Germinal center (tissue), 1 donor: ENCODE measurements around the gene HDGFL3.
"Not testable (repeated sequence)": the region's sequence is repeated elsewhere in the genome, so short reads cannot be mapped to it uniquely, and the experiment has no call there.

Experiments
- DNase-seq: peaks from one replicate; pipeline ENCODE4 v3.0.0; 2012; ENCODE audit warnings: mixed read lengths, low spot score

HDGFL3 gene

DNA sequence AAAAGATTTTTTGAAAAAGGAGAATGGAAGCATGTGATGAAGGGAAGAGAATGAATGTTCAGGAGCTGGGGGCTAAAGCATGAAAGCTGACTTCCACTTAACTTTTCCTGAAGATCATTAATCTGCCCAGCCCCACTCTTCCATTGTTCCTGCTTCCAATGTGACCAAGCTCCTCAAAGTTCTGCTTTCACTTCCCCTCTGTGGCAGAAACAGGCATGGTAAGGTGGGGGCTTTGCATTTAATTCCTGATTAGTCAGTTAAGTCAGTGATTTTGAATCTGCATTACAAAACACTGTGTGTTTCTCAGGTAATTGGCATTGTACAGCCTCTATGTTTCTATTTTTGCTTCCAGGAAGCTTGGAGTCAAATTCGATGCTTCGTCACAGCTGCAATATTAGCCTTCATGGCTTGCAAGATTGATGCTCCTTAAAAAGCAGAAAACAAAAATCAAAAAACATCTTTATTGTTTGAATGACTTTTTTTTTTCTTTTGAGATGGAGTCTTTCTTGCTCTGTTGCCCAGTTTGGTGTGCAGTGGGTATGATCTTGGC lies 107.5 kb downstream of the HDGFL3 start:
- DNase-seq, result no peak

DNA sequence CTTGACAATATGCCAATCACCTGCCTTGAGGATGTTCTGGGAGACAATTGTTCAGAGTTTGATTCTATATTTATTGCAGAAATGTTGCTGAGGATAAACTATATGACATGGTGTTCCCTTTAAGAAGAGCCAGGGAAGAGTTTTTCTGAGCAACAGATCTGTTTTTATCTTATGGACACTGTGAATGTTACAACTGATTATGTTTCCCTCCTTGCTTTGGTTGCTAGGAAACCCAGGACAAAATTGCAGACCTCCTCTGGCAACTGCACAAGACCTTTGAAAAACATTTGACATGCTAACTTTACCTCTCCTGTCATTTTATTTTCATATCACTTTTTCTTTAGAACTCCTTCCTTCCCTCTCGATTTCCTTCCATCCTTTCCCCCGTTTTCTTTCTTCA lies 108.3 kb downstream of the HDGFL3 start:
- no peak for DNase-seq

DNA sequence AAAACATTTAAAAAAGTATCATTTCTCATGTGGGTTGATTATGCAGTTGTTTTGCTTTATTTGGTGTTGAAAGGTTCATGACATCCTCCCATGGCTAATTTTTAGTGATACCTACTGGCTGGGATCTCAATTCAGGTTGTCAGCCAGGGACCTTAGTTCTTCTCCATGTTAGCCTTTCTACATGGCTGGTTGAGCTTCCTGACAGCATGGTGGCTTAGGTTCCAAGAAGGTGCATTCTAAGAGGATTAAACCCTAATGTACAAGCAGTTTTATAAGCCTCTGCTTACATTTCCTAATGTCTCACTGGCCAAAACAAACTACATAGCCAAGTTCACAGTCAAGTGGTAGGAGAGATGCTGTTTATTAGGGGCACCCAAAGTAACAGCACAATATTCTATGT lies 109.5 kb downstream of the HDGFL3 start:
- DNase-seq, result no peak

DNA sequence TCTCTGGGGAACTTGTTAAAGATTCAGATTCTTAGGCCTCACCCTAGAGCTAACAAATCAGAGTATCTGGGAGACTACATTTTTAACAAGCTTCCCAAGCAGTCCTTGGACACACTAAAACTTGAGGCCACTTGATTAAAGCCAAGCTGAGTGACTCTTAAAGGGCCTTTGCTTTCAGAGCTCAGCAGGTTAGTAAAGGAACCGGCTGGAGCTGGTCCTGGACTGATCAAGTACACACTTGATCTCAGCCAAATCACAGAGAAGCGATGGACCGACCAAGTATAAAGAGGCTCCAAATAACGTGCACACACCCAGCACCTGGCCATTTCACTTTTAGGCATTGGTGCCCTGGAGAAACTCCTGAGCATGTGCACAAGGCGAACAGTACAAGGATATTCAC lies 113.0 kb downstream of the HDGFL3 start:
- DNase-seq, result no peak

- DNase-seq, result peak; percentile 21
Observed at GRCh38 chr15:83092309-83092976, 115.2 kb downstream of the HDGFL3 start.

GRCh38 chr15:83091965-83092308 lies 115.7 kb downstream of the HDGFL3 start:
- DNase-seq, result not testable (repeated sequence)

DNA sequence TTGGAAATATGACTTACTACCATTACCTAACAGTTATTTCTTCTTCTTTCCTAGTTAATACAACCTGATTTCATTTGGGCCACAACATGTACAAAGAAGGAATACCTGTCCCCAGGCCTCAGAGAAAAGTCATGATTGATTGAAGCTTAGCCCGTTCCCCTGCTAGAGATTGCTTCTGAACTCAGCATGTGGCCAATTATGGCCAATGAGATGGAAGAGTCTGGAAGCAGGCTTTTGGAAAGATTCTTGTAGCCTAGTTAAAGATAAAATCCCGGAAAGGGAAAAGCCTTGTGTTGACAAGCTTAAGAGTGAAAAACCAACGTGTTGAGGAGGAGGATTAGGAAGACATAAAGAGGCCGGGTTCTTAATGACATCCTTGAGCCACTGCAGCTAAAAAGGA lies 117.2 kb downstream of the HDGFL3 start:
- no peak for DNase-seq

DNA sequence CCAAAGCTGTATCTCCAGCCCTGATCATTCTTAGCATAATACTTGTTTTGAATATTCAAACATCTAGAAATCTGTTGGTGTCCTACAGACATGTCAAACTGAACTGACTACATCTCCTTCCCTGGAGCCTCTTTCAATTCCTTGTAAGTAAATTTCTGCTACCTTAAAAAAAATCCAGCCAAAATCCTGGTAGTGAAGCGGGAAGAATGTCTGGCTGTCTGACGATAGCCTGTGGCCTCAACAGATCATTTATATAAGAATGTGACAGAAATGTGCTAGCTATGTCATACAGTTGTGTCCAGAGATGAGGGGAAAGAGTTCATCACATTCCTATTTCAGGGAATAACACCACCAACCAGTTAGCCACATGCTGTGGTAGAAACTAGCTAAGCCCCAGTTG lies 118.7 kb downstream of the HDGFL3 start:
- no peak for DNase-seq

DNA sequence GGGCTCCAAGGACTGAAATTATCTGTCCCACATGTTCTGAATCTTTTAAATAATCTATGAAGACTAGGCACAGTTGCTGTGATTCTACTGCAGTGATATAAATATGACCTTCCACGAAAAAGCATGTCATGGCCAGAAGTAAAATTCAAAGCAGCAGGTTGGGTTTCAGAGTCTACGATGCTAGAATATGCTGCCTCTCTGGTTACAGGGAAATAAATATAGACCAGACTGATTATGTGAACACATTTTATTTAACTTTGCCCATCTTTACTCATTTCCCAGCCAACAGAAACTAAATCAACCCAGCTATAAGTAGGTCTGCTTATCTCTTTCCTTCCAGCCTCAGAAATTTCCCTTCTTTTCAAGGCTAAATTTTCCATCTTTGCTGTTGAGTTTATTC lies 120.0 kb downstream of the HDGFL3 start:
- DNase-seq, result no peak

GRCh38 chr15:83085864-83086552 lies 121.6 kb downstream of the HDGFL3 start:
- DNase-seq, result not testable (repeated sequence)

- not testable (repeated sequence) for DNase-seq
Observed at GRCh38 chr15:83085461-83085860, 122.2 kb downstream of the HDGFL3 start.

DNA sequence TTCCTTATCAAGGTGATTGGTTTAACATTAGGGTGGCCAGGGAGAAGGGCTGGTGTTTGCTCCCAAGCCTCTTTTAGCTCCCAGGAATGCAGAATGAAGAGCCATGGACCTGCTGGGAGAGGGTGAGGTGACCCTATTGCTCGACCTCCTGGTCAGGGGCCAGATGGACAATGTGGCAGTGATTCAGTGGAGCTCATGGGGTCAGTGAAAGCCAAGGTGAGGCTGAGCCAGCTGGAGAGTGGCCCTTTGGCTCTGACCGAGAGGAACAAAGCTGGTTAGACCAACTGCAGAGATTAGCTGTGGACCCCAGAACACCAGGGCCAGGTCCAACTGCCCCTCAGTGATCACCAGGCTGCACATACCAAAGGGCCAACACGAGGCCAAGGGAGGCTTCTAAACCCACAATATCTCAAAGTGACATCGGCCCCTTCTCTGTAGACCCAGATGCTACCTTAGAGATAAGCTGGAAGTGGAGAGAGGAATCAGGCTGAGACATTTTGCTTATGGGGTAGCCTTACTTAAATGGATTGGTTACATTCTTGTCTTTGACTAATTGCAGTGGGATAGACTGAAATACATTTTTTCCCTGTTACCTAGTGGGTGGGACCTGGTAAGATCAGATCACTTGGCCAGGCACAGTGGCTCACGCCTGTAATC lies 124.8 kb downstream of the HDGFL3 start:
- no peak for DNase-seq

GRCh38 chr15:83081256-83082014 lies 126.2 kb downstream of the HDGFL3 start:
- no peak for DNase-seq

DNA sequence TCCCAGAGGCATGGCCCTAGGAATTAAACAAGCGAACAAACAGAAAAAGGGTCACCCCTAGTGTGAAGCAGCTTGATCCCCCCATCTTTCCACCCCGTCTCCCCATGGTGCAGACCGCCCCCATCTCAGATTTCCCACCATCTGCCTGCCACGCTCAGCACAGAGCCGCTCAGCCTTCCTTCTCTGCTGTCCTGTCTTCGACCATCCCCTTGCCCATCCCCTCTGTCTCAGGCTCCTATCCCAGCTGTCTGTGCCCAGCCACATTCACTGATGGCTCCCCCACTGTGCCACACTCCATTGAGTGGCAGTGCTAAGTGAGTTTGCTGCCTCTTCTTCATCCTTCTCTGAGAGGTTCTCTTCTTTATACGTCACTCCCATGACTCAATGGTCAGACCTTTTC lies 128.9 kb downstream of the HDGFL3 start:
- DNase-seq, result no peak
